A673 (cell line): ENCODE measurements around the gene NAMPT.

ENCODE experiments used
- EZH2 ChIP-seq: fragments of 200-600 bp; sonication (generic); IDR thresholded peaks from 2 replicates; pipeline ENCODE4 v1.6.1; 2017; ENCODE audit warnings: borderline replicate concordance, low read depth, mild to moderate bottlenecking, mixed read lengths, antibody characterized with exemption, low read length; ENCODE audit not compliant: poor library complexity, severe bottlenecking
- TF ChIP-seq, protein P1 (sequence below): fragments of 300-800, 200-600 bp; sonication (generic); conservative IDR thresholded peaks from 2 replicates; pipeline ENCODE4 v1.5.1; 2017; ENCODE audit warnings: low read depth, mild to moderate bottlenecking, antibody characterized with exemption, low read length, moderate library complexity, mixed read lengths

GRCh38 chr7:106215868-106216516, 68.8 kb downstream of the NAMPT start:
- TF ChIP-seq, protein P1, sequence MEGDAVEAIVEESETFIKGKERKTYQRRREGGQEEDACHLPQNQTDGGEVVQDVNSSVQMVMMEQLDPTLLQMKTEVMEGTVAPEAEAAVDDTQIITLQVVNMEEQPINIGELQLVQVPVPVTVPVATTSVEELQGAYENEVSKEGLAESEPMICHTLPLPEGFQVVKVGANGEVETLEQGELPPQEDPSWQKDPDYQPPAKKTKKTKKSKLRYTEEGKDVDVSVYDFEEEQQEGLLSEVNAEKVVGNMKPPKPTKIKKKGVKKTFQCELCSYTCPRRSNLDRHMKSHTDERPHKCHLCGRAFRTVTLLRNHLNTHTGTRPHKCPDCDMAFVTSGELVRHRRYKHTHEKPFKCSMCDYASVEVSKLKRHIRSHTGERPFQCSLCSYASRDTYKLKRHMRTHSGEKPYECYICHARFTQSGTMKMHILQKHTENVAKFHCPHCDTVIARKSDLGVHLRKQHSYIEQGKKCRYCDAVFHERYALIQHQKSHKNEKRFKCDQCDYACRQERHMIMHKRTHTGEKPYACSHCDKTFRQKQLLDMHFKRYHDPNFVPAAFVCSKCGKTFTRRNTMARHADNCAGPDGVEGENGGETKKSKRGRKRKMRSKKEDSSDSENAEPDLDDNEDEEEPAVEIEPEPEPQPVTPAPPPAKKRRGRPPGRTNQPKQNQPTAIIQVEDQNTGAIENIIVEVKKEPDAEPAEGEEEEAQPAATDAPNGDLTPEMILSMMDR = no peak
- TF ChIP-seq EZH2 = no peak
